Measurements from ENCODE around the gene TAP1. TPM values are rescaled to one million over a fixed set of nuclear protein-coding genes. Genes with fewer than 3 reads are reported as not detected.
"Not testable (repeated sequence)": the region's sequence is repeated elsewhere in the genome, so short reads cannot be mapped to it uniquely, and the experiment has no call there.

Gene TAP1
- total RNA-seq, 1 experiment from 2014 or later, result 33.4 TPM

GRCh38 chr6:32816746-32817204, 36.7 kb downstream of the TAP1 start, which contains the start of gene HLA-DOB:
TSS of gene HLA-DOB (minus strand) at chr6:32817002. CDS start at chr6:32816951, 51 bp downstream.
- no peak for DNase-seq (ENCODE audit: low spot score)
- in situ Hi-C loops (cut with HindIII; ENCODE audit: low sequenced_read_pairs), result no loop called here

GRCh38 chr6:32815996-32816395, 37.5 kb downstream of the TAP1 start:
- no peak for DNase-seq (ENCODE audit: low spot score)
- in situ Hi-C loops (cut with HindIII; ENCODE audit: low sequenced_read_pairs), result no loop called here

- no peak for DNase-seq (ENCODE audit: low spot score)
- in situ Hi-C loops (cut with HindIII; ENCODE audit: low sequenced_read_pairs), result no loop called here
Observed at GRCh38 chr6:32815115-32815514, 38.4 kb downstream of the TAP1 start.

GRCh38 chr6:32814145-32814544, 39.4 kb downstream of the TAP1 start:
- in situ Hi-C loops (cut with HindIII; ENCODE audit: low sequenced_read_pairs), result no loop called here
- no peak for DNase-seq (ENCODE audit: low spot score)

GRCh38 chr6:32809171-32809570, 44.3 kb downstream of the TAP1 start:
- in situ Hi-C loops (cut with HindIII; ENCODE audit: low sequenced_read_pairs), result no loop called here

GRCh38 chr6:32807020-32807580, 46.4 kb downstream of the TAP1 start:
- in situ Hi-C loops (cut with HindIII; ENCODE audit: low sequenced_read_pairs), result no loop called here
- DNase-seq (ENCODE audit: low spot score), result no peak

More at GRCh38 chr6:32809171-32809570, 44.3 kb downstream of the TAP1 start:
- no peak for DNase-seq (ENCODE audit: low spot score)

GRCh38 chr6:32805404-32805803, 48.1 kb downstream of the TAP1 start:
- DNase-seq (ENCODE audit: low spot score); in situ Hi-C loops (cut with HindIII; ENCODE audit: low sequenced_read_pairs): not testable (repeated sequence)

GRCh38 chr6:32803416-32803815, 50.1 kb downstream of the TAP1 start:
- DNase-seq (ENCODE audit: low spot score), result no peak
- in situ Hi-C loops (cut with HindIII; ENCODE audit: low sequenced_read_pairs), result no loop called here

GRCh38 chr6:32799740-32800139, 53.8 kb downstream of the TAP1 start:
- in situ Hi-C loops (cut with HindIII; ENCODE audit: low sequenced_read_pairs), result no loop called here
- no peak for DNase-seq (ENCODE audit: low spot score)

GRCh38 chr6:32799168-32799567, 54.3 kb downstream of the TAP1 start:
- in situ Hi-C loops (cut with HindIII; ENCODE audit: low sequenced_read_pairs), result no loop called here
- DNase-seq (ENCODE audit: low spot score), result no peak

- DNase-seq (ENCODE audit: low spot score), result peak; percentile 62
- in situ Hi-C loops (cut with HindIII; ENCODE audit: low sequenced_read_pairs), result no loop called here
Observed at GRCh38 chr6:32796848-32797776, 56.4 kb downstream of the TAP1 start.

Other genes starting within 250 kb of the TAP1 start
- not detected in 2 replicates for gene HLA-DQA1, start 216.3 kb downstream of the TAP1 start, total RNA-seq (2014; rRNA removed; shearing (Covaris generic))
- not detected in 2 replicates for gene HLA-DQB1, start 187.0 kb downstream of the TAP1 start, total RNA-seq (2014; rRNA removed; shearing (Covaris generic))
- not detected in 2 replicates for gene HLA-DQA2, start 112.3 kb downstream of the TAP1 start, total RNA-seq (2014; rRNA removed; shearing (Covaris generic))
- not detected in 2 replicates for gene HLA-DQB2, start 90.2 kb downstream of the TAP1 start, total RNA-seq (2014; rRNA removed; shearing (Covaris generic))
- gene HLA-DOB, start 36.7 kb downstream of the TAP1 start, total RNA-seq (2014; rRNA removed; shearing (Covaris generic)), result not detected in 2 replicates
- gene TAP2, start 15.0 kb downstream of the TAP1 start, total RNA-seq (2014; rRNA removed; shearing (Covaris generic)), result 8.9 and 14.5 TPM in 2 replicates
- gene PSMB8, start 9.7 kb downstream of the TAP1 start, total RNA-seq (2014; rRNA removed; shearing (Covaris generic)), result not detected in 2 replicates
- gene PSMB9, start 488 bp upstream of the TAP1 start, total RNA-seq (2014; rRNA removed; shearing (Covaris generic)), result 20.2 and 26.0 TPM in 2 replicates
- 3.2 and 8.0 TPM in 2 replicates for gene HLA-DMB, start 87.3 kb upstream of the TAP1 start, total RNA-seq (2014; rRNA removed; shearing (Covaris generic))
- gene HLA-DMA, start 99.4 kb upstream of the TAP1 start, total RNA-seq (2014; rRNA removed; shearing (Covaris generic)), result 11.4 and 15.8 TPM in 2 replicates
- gene BRD2, start 114.9 kb upstream of the TAP1 start, total RNA-seq (2014; rRNA removed; shearing (Covaris generic)), result 96.4 and 172 TPM in 2 replicates
- gene HLA-DOA, start 155.9 kb upstream of the TAP1 start, total RNA-seq (2014; rRNA removed; shearing (Covaris generic)), result 1.4 and 1.7 TPM in 2 replicates
- not detected in 2 replicates for gene HLA-DPA1, start 219.9 kb upstream of the TAP1 start, total RNA-seq (2014; rRNA removed; shearing (Covaris generic))
- not detected in 2 replicates for gene HLA-DPB1, start 222.3 kb upstream of the TAP1 start, total RNA-seq (2014; rRNA removed; shearing (Covaris generic))

Measured in G401 (cell line).